Measurements from ENCODE around the gene PTHLH. TPM values are rescaled to one million over a fixed set of nuclear protein-coding genes. Genes with fewer than 3 reads are reported as not detected.

PTHLH gene
- total and polyA plus RNA-seq, 10 of the 15 experiments (the other 5 are each of a cell fraction or from before 2014, with no cell fraction given), result 0.08 to 0.12 TPM; not detected in 8

DNA sequence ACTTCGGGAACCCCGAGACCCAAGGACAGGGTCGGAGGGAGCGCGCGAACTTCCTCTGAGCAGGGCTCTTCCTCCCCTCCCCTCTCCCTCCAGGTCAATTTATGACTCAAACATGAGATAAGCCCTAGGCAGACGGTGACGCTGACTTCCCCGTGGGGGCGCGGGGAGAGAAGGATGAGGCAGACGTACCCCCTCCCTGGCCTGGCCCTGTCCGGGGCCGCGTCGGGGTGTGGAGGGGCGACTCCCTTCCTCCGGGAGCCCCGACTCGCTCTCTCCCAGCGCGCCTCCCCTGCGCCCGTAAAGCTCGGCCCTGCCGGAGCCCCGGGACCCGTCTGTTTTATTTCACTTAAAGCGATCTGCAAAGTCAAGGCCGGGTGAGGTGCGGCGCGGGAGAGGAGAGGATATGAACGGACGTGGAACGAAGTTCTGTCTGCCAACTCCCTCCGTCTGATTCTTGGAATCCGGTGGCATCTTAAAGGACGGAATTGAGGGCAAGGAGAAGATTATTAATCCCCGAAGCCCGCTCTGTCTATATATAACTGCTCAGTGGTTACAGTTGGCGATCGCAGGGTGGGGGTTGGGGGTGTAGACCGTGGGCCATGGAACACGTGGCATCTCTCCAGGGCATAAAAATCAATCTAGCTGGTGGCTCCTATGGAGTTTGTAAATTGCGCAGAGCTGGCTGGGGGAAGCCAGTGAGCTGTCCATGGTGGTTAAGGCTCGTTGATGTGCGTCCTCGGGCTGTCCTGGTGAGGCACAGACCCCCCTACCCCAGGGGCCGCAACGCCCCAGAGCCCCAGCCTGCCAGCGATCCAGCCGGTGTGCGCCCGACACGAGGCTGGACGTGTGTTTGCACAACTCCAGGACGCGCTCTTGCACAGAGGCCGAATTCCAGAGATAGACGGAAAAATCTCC is 2.9 kb upstream of the PTHLH start (continued):
- TF ChIP-seq, protein P1, sequence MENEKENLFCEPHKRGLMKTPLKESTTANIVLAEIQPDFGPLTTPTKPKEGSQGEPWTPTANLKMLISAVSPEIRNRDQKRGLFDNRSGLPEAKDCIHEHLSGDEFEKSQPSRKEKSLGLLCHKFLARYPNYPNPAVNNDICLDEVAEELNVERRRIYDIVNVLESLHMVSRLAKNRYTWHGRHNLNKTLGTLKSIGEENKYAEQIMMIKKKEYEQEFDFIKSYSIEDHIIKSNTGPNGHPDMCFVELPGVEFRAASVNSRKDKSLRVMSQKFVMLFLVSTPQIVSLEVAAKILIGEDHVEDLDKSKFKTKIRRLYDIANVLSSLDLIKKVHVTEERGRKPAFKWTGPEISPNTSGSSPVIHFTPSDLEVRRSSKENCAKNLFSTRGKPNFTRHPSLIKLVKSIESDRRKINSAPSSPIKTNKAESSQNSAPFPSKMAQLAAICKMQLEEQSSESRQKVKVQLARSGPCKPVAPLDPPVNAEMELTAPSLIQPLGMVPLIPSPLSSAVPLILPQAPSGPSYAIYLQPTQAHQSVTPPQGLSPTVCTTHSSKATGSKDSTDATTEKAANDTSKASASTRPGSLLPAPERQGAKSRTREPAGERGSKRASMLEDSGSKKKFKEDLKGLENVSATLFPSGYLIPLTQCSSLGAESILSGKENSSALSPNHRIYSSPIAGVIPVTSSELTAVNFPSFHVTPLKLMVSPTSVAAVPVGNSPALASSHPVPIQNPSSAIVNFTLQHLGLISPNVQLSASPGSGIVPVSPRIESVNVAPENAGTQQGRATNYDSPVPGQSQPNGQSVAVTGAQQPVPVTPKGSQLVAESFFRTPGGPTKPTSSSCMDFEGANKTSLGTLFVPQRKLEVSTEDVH (IDR thresholded peaks at IDR 0.05; ENCODE audit: low read depth, partially characterized antibody), result no peak

DNA sequence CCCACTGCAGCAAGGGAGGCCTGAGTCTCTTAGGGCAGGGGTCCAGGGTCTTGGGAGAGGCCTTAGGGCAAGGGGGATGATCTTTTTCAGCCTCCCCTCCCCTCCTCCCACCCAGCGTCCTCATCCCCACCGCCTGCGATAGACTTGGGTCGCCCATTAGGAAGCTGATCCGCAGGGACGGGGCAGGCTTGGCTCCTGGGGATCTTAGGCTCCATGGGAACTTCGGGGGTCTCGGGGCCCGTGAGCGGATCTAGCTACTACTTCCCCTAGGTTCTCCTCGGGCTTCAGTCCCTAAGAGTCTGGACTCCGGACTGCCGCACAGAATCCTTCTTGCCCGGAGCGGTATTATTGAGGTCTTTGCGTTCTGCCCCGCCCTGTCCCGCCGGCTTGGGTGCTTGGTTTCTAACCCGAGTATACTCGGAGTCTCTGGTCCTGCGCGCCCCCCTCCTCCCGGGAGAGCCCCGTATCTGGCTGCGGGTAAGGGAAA is 2.2 kb upstream of the PTHLH start:
- no peaks in the 10 kb centered on the region for H3K79me2 ChIP-seq (ENCODE audit: control insufficient read depth, insufficient read depth, low read length)
- DNase-seq (ENCODE audit: low read depth, low spot score) (no peak), ATAC-seq (no peak), FAIRE-seq (no peak)
- no peak overlapping the region for H3K27ac ChIP-seq (ENCODE audit: control insufficient read depth, insufficient read depth)
- H3K9ac ChIP-seq (ENCODE audit: control insufficient read depth, insufficient read depth, low read length), result no peak overlapping the region
- H3K4me3 ChIP-seq, result no peak overlapping the region
- H4K20me1 ChIP-seq (ENCODE audit: control insufficient read depth, insufficient read depth), result no peaks in the 10 kb centered on the region; the same call in 1 of the 2 replicates
- ChIA-PET CTCF (no interaction called here), POLR2A (no interaction called here), SMC1A (ENCODE audit: uncharacterized antibody, unreplicated experiment) (no interaction called here), RAD21 (ENCODE audit: unreplicated experiment) (no interaction called here)
- H3K27me3 ChIP-seq (replicated peaks in 1 of 2; ENCODE audit: control insufficient read depth in 2 of 2, insufficient read depth in 2 of 2, low read length in 1 of 2), result peaks cover 15 to 25% of the 10 kb centered on the region in 2 experiments
- TF ChIP-seq, protein P2, sequence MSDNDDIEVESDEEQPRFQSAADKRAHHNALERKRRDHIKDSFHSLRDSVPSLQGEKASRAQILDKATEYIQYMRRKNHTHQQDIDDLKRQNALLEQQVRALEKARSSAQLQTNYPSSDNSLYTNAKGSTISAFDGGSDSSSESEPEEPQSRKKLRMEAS (IDR thresholded peaks at IDR 0.05; ENCODE audit: low read depth, low read length), result no peak
- TF ChIP-seq WRNIP1 (IDR thresholded peaks at IDR 0.05; ENCODE audit: borderline replicate concordance, low read depth, low read length) (no peak), RB1 (IDR thresholded peaks at IDR 0.05; ENCODE audit: borderline replicate concordance) (no peak), PAX8 (IDR thresholded peaks at IDR 0.05) (no peak), CHD4 (IDR thresholded peaks at IDR 0.05) (no peak), POU2F2 (IDR thresholded peaks at IDR 0.05; ENCODE audit: borderline replicate concordance, low read depth, low read length) (no peak), NFYB (IDR thresholded peaks at IDR 0.05; ENCODE audit: insufficient read depth, low read depth, low read length) (no peak), NR2C2 (IDR thresholded peaks at IDR 0.05; ENCODE audit: borderline replicate concordance, control insufficient read depth, insufficient read length, low read depth) (no peak), RFX5 (IDR thresholded peaks at IDR 0.05; ENCODE audit: low read depth, low read length) (no peak), TCF7 (IDR thresholded peaks at IDR 0.05; ENCODE audit: borderline replicate concordance) (no peak), ELK1 (IDR thresholded peaks at IDR 0.05; ENCODE audit: low read depth, low read length) (no peak)
- TF ChIP-seq, protein P3, sequence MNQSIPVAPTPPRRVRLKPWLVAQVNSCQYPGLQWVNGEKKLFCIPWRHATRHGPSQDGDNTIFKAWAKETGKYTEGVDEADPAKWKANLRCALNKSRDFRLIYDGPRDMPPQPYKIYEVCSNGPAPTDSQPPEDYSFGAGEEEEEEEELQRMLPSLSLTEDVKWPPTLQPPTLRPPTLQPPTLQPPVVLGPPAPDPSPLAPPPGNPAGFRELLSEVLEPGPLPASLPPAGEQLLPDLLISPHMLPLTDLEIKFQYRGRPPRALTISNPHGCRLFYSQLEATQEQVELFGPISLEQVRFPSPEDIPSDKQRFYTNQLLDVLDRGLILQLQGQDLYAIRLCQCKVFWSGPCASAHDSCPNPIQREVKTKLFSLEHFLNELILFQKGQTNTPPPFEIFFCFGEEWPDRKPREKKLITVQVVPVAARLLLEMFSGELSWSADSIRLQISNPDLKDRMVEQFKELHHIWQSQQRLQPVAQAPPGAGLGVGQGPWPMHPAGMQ (IDR thresholded peaks at IDR 0.05; ENCODE audit: borderline replicate concordance), result no peak
- no peak overlapping the region for H2AFZ ChIP-seq (ENCODE audit: control insufficient read depth, low read depth, low read length)
- BruUV-seq (replicated peaks), result no TSS peak
- H3K36me3 ChIP-seq (ENCODE audit: control insufficient read depth in 2 of 2, insufficient read depth in 2 of 2, low read length in 1 of 2), result no peaks in the 10 kb centered on the region
- 1% methylated on average over 21 of the region's 26 CpGs for WGBS (ENCODE audit: insufficient coverage, insufficient replicate concordance, low lambda C conversion rate, missing lambda C conversion rate)
- H3K4me1 ChIP-seq (ENCODE audit: control insufficient read depth, insufficient read depth, low read length), result no peaks in the 10 kb centered on the region
- intact Hi-C loops (cut with micrococcal nuclease; ENCODE audit: unreplicated experiment) (no loop called here), in situ Hi-C loops (cut with MboI) (no loop called here)
- H3K9me3 ChIP-seq (replicated peaks; ENCODE audit: control insufficient read depth, insufficient read depth, low read length), result no peaks in the 10 kb centered on the region
- H3K4me2 ChIP-seq (ENCODE audit: control insufficient read depth, insufficient read depth), result no peak overlapping the region

Data from GM12878 (cell line).